Stomach (tissue), 4 donors: ENCODE data around the gene TMEM30A.

Source experiments
- EP300 ChIP-seq: sonication (generic); formaldehyde crosslinking; IDR thresholded peaks from one replicate; pipeline ENCODE4 v1.6.1; 2017; ENCODE audit warnings: antibody characterized with exemption
- POLR2A ChIP-seq, 4 donors: fragments of 450-650 bp; IDR thresholded peaks; one replicate each; pipeline ENCODE4 v1.6.1; 2016; ENCODE audit warnings: antibody characterized with exemption in 4 of 4, control low read depth in 2 of 4, mild to moderate bottlenecking in 1 of 4, moderate library complexity in 1 of 4
- POLR2AphosphoS5 ChIP-seq, 3 donors: sonication (generic); formaldehyde crosslinking; IDR thresholded peaks; one replicate each; pipeline ENCODE4 v1.6.1; 2016; ENCODE audit warnings: antibody characterized with exemption in 3 of 3
- TF ChIP-seq, protein P1 (sequence below), 7 experiments: fragments of 450-650 bp in 4 of 7; fragments of 200-600 bp in 3 of 7; sonication (generic) in 3 of 7; IDR thresholded peaks; one replicate each; pipeline ENCODE4 v1.5.1; 2016 to 2019; ENCODE audit warnings: antibody characterized with exemption in 7 of 7, control low read depth in 2 of 7, mild to moderate bottlenecking in 1 of 7

GRCh38 chr6:75244063-75244584 is 40.5 kb downstream of the TMEM30A start:
- TF ChIP-seq, protein P1, sequence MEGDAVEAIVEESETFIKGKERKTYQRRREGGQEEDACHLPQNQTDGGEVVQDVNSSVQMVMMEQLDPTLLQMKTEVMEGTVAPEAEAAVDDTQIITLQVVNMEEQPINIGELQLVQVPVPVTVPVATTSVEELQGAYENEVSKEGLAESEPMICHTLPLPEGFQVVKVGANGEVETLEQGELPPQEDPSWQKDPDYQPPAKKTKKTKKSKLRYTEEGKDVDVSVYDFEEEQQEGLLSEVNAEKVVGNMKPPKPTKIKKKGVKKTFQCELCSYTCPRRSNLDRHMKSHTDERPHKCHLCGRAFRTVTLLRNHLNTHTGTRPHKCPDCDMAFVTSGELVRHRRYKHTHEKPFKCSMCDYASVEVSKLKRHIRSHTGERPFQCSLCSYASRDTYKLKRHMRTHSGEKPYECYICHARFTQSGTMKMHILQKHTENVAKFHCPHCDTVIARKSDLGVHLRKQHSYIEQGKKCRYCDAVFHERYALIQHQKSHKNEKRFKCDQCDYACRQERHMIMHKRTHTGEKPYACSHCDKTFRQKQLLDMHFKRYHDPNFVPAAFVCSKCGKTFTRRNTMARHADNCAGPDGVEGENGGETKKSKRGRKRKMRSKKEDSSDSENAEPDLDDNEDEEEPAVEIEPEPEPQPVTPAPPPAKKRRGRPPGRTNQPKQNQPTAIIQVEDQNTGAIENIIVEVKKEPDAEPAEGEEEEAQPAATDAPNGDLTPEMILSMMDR (IDR thresholded peaks at IDR 0.05) = no peak
- TF ChIP-seq POLR2A (IDR thresholded peaks at IDR 0.05) = no peak
- TF ChIP-seq EP300 = no peak
- TF ChIP-seq POLR2AphosphoS5 (IDR thresholded peaks at IDR 0.05) = no peak
